CD4-positive, alpha-beta T cell treated with Interleukin-6 for 4 hours (primary cell): Measurements from ENCODE around the gene CBX8.

Experiments
- DNase-seq: peaks from one replicate; pipeline ENCODE4 v3.0.0-alpha.2; 2020; ENCODE audit warnings: mixed read lengths

The CBX8 gene

GRCh38 chr17:79796763-79797491 lies at the start of gene CBX8:
TSS of gene CBX8 (minus strand) at chr17:79797077. CDS start at chr17:79796998, 79 bp downstream.
- DNase-seq = peak; percentile 99

GRCh38 chr17:79845601-79845949 lies 48.7 kb upstream of the CBX8 start:
- DNase-seq = no peak

DNA sequence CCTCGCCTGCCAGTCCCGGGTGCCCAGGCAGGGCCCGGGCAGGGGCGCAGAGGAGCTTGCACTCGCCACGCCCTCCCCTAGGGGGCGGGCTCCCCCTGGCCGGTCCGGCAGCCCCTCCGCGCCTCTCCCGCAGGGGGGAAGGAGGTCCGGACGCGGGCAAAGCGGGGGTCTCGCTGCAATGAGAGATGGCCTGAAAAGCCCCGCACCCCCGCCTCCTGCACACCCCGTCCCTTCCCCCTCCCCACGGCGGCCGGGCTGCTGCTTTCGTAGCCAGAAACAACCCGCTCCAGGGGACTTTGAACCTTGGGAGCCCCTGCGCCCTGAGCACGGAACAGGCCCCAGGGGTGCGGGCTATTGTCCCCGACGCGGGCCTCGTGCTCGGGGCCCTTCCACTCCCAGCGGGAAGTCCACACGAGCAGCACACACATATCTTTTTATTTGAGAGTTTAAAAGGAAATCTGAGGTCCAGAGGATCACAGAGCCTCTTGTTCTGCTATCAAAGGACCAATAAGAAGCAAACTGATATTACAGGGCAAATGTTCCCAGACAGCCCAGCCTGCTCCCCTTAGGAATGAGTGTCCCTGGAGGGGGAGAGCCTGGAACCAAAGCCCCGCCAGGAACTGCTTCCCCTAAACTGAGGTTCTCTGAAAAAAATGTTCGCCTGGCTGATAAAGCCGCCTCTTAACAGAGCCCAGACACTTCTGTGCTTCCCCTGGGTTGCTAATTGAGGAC lies 48.2 kb upstream of the CBX8 start:
- DNase-seq = peak; percentile 67

DNA sequence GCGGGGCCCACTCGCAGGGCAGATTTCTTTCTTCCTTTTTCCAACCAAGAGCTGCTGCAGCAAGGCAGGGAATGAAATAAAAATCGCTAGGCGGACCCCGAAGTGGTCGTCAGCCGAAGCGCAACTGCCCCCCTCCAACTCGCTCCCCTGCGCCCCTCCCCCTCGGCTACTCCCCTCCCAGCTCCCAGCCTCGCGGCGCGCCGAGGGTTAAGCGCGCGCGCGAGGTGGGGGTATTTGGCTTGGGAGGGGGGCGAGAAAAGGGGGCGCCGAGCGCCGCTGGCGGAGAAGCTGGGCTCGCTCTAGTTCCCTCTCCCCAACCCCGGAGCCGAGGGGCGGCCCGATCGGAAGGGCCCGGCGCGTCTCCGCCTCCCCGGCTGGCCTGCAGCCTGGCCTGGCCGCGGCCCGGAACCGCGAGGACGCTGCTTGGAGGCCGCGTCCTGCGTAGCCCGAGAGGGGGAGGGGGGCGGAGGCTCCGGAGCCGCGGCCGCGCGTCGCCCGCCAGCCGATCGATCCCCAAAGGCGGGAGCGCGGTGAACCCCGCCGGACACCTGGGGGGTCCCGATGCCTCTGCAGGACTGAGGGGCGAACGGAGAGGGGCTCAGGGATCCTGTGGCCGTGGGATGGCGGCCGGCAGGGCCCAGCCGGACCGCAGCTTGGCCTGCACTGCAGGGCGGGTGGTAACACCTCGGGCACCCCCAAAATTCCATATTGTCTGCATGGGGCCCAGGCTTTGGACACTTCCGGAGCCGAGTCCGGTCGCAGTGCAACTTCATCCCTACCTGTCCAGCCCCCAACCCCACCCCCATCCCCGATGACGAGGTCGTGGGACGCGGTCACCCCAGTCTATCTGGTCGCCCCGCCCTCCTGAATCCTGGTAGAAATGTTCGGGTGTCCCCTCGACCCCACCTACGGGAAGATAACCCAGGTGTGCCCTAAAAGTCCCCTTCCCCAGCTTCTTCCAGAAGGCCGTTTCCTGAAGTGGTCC lies 47.2 kb upstream of the CBX8 start:
- no peak for DNase-seq

- peak; percentile 25 for DNase-seq
Observed at GRCh38 chr17:79843474-79843815, 46.6 kb upstream of the CBX8 start.

GRCh38 chr17:79842656-79843473 lies 46.0 kb upstream of the CBX8 start:
- peak; percentile 36 for DNase-seq

GRCh38 chr17:79842136-79842655 lies 45.3 kb upstream of the CBX8 start:
- DNase-seq = no peak

DNA sequence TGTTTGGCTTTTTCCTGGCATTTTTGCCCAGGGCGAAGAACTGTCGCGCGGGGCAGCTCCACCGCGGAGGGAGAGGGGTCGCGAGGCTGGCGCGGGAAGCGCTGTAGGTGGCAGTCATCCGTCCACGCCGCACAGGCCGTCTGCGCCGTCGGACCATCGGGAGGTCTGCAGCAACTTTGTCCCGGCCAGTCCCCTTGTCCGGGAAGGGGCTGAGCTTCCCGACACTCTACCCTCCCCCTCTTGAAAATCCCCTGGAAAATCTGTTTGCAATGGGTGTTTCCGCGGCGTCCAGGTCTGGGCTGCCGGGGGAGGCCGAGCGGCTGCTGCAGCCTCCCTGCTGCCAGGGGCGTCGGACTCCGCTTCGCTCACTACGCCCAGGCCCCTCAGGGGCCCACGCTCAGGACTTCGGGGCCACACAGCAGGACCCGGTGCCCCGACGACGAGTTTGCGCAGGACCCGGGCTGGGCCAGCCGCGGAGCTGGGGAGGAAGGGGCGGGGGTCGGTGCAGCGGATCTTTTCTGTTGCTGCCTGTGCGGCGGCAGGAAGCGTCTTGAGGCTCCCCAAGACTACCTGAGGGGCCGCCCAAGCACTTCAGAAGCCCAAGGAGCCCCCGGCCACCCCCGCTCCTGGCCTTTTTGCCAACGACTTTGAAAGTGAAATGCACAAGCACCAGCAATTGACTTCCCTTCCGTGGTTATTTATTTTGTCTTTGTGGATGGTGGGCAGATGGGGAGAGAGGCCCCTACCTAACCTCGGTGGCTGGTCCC lies 44.7 kb upstream of the CBX8 start:
- DNase-seq = peak; percentile 48

GRCh38 chr17:79840989-79841286 lies 44.1 kb upstream of the CBX8 start:
- DNase-seq = no peak

DNA sequence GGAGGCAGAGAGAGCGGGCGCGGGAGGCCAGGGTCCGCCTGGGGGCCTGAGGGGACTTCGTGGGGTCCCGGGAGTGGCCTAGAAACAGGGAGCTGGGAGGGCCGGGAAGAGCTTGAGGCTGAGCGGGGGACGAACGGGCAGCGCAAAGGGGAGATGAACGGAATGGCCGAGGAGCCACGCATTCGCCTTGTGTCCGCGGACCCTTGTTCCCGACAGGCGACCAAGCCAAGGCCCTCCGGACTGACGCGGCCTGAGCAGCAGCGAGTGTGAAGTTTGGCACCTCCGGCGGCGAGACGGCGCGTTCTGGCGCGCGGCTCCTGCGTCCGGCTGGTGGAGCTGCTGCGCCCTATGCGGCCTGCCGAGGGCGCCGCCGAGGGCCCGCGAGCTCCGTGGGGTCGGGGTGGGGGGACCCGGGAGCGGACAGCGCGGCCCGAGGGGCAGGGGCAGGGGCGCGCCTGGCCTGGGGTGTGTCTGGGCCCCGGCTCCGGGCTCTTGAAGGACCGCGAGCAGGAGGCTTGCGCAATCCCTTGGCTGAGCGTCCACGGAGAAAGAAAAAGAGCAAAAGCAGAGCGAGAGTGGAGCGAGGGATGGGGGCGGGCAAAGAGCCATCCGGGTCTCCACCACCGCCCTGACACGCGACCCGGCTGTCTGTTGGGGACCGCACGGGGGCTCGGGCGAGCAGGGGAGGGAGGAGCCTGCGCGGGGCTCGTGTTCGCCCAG lies 43.6 kb upstream of the CBX8 start:
- DNase-seq = peak; percentile 38

GRCh38 chr17:79839356-79840268 lies 42.7 kb upstream of the CBX8 start, which contains the start of gene CBX4:
TSS of gene CBX4 (minus strand) at chr17:79839440. CDS start at chr17:79839251, 189 bp downstream.
- peak; percentile 96 for DNase-seq

GRCh38 chr17:79838522-79839274 lies 41.8 kb upstream of the CBX8 start:
- peak; percentile 71 for DNase-seq

DNA sequence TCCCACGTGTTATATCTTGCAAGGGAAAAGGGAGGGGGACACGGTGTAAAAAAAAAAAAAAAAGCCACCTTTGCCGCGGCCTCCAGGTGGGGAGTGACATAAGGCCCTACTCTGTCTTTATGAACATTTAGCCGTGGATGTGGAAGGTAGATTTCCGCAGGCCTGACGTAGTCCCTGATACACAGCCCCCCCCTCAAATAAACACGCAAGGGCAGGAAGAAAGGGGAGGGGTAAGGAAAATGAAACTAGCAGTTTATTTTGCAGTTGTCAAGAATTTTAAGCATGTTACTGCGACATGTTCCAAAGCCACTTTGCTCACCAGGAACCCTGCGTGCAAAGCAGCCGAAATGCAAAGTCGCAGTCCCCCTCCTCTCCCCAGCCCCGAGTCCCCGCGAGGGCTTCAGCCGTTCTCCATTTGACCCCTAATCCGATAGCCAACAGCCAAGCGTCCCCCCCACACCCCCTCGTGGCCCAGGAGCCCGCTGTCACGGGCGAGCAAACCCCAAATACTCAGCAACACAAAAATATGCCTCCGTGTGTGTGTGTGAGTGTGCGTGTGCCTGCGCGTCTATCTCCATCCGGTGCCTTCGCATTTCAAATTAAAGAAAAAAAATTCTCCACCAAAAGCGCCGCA lies 41.1 kb upstream of the CBX8 start:
- DNase-seq = peak; percentile 62

- peak; percentile 38 for DNase-seq
Observed at GRCh38 chr17:79836972-79837887, 40.4 kb upstream of the CBX8 start.

GRCh38 chr17:79836510-79836971 lies 39.7 kb upstream of the CBX8 start:
- DNase-seq = no peak

GRCh38 chr17:79835953-79836509 lies 39.2 kb upstream of the CBX8 start:
- DNase-seq = no peak

GRCh38 chr17:79835470-79835899 lies 38.6 kb upstream of the CBX8 start:
- no peak for DNase-seq
